HepG2 (cell line): ENCODE measurements around the gene EPO. TPM values are rescaled to one million over a fixed set of nuclear protein-coding genes. Genes with fewer than 3 reads are reported as not detected.

Source experiments
- ATAC-seq: fragments of 200-7000 bp; cut with Tn5 transposase; 3 replicates; pipeline ENCODE4 v1.9.1; 2020; ENCODE audit warnings: mild to moderate bottlenecking, moderate library complexity
- BruUV-seq: library from RNA; stranded (reverse); fragments of 400-500 nt; replicated peaks from 2 replicates; lab custom pipeline; 2021; lab: Mats Ljungman, UMichigan
- CTCF ChIA-PET: fragments of 300-600 bp; formaldehyde crosslinking; extraction: SDS; loops from one replicate; lab custom pipeline; 2021; ENCODE audit warnings: low total read pairs, inconsistent platforms, low intra/inter-chr PET ratio; lab: Yijun Ruan, JAX
- POLR2A ChIA-PET: fragments of 350-600 bp; sonication (Branson Sonifier 250); formaldehyde crosslinking; loops from one replicate; lab custom pipeline; 2020; ENCODE audit warnings: antibody characterized with exemption, inconsistent platforms; lab: Yijun Ruan, JAX
- DNase-seq: peaks from one replicate; pipeline ENCODE4 v3.0.0-alpha.2; 2015; ENCODE audit warnings: low spot score
- FAIRE-seq: peaks from 3 replicates; lab custom pipeline; 2011; peaks lifted over from hg19 to GRCh38; lab: Jason Lieb, UNC
- H2AFZ ChIP-seq: one replicate; pipeline ENCODE4 v1.6.1; 2011; ENCODE audit warnings: low read length, inconsistent platforms
- H3K27ac ChIP-seq: fragments of 300-600 bp; 3 replicates; pipeline ENCODE4 v1.8.0; 2011; ENCODE audit warnings: mixed run types, mild to moderate bottlenecking, mixed read lengths, low read length, inconsistent platforms; ENCODE audit not compliant: insufficient read depth; ENCODE audit errors: extremely low read length
- H3K27me3 ChIP-seq, 2 experiments: fragments of 200-600 bp in 1 of 2; 2 replicates in 1 of 2; 3 replicates in 1 of 2; pipeline versions ENCODE4 v1.6.0 to v1.8.0; 2011; ENCODE audit warnings: low read length in 2 of 2, mild to moderate bottlenecking in 2 of 2, moderate library complexity in 2 of 2, inconsistent platforms in 1 of 2; ENCODE audit not compliant: insufficient read depth in 2 of 2, control insufficient read depth in 1 of 2
- H3K36me3 ChIP-seq, 2 experiments: fragments of 200-600 bp in 1 of 2; replicated peaks in 1 of 2; 2 replicates in 1 of 2; 3 replicates in 1 of 2; pipeline versions ENCODE4 v1.5.1 to v1.8.0; 2011; ENCODE audit warnings: low read length in 2 of 2, inconsistent platforms in 1 of 2; ENCODE audit not compliant: insufficient read depth in 2 of 2, control insufficient read depth in 1 of 2
- H3K4me1 ChIP-seq: 2 replicates; pipeline ENCODE4 v1.5.1; 2012; ENCODE audit warnings: low read length, inconsistent platforms; ENCODE audit not compliant: insufficient read depth
- H3K4me2 ChIP-seq: 2 replicates; pipeline ENCODE4 v1.6.0; 2011; ENCODE audit warnings: low read depth, low read length, inconsistent platforms
- H3K4me3 ChIP-seq, 3 experiments: fragments of 200-600 bp in 1 of 3; sonication (generic), shearing (Covaris generic) in 1 of 3; replicated peaks in 1 of 3; 2 replicates each; pipeline ENCODE4 v1.5.1; 2011 to 2016; ENCODE audit warnings: low read length in 3 of 3, inconsistent platforms in 2 of 3, low read depth in 2 of 3, mild to moderate bottlenecking in 2 of 3, control low read depth in 1 of 3, mixed read lengths in 1 of 3; ENCODE audit not compliant: insufficient read depth in 1 of 3
- H3K79me2 ChIP-seq: one replicate; pipeline ENCODE4 v1.6.1; 2011; ENCODE audit warnings: low read length, inconsistent platforms; ENCODE audit not compliant: insufficient read depth
- H3K9ac ChIP-seq: 2 replicates; pipeline ENCODE4 v1.6.0; 2011; ENCODE audit warnings: mild to moderate bottlenecking, low read depth, low read length, inconsistent platforms; ENCODE audit not compliant: insufficient read depth
- H3K9me3 ChIP-seq: 2 replicates; pipeline ENCODE4 v1.5.1; 2012; ENCODE audit warnings: mild to moderate bottlenecking, low read length
- H4K20me1 ChIP-seq: 2 replicates; pipeline ENCODE4 v1.6.0; 2011; ENCODE audit warnings: inconsistent platforms, mild to moderate bottlenecking, low read length, moderate library complexity; ENCODE audit not compliant: insufficient read depth
- E2F1 ChIP-seq: sonication (generic); formaldehyde crosslinking; IDR thresholded peaks from 2 replicates; pipeline ENCODE4 v1.5.0; 2020; ENCODE audit warnings: missing genetic modification reagents
- NR2F2 ChIP-seq: IDR thresholded peaks from 2 replicates; pipeline ENCODE4 v1.6.1; 2012; ENCODE audit warnings: low read depth, inconsistent platforms, borderline replicate concordance
- RBFOX2 ChIP-seq: fragments of 200-400 bp; formaldehyde crosslinking; IDR thresholded peaks from 2 replicates; pipeline ENCODE4 v1.6.1; 2017; ENCODE audit warnings: low read depth, mild to moderate bottlenecking, low read length
- U2AF1 ChIP-seq: fragments of 200-400 bp; formaldehyde crosslinking; optimal IDR thresholded peaks from 2 replicates; pipeline ENCODE3; 2017; ENCODE audit warnings: mild to moderate bottlenecking, low read depth, low read length
- ZBTB49 ChIP-seq: sonication (generic); formaldehyde crosslinking; IDR thresholded peaks from 2 replicates; pipeline ENCODE4 v1.4.0; 2020; ENCODE audit warnings: missing genetic modification reagents, borderline replicate concordance
- ZIK1 ChIP-seq: sonication (generic); formaldehyde crosslinking; IDR thresholded peaks from 2 replicates; pipeline ENCODE4 v1.5.0; 2020; ENCODE audit warnings: mild to moderate bottlenecking, low read depth, missing genetic modification reagents, borderline replicate concordance
- ZNF512B ChIP-seq: sonication (generic); formaldehyde crosslinking; IDR thresholded peaks from 2 replicates; pipeline ENCODE4 v1.5.1; 2020; ENCODE audit warnings: missing genetic modification reagents, mild to moderate bottlenecking, borderline replicate concordance
- ZNF567 ChIP-seq: sonication (generic); formaldehyde crosslinking; IDR thresholded peaks from 2 replicates; pipeline ENCODE4 v1.8.1; 2023; ENCODE audit warnings: mild to moderate bottlenecking, missing genetic modification reagents, borderline replicate concordance
- ZNF598 ChIP-seq: sonication (generic); formaldehyde crosslinking; IDR thresholded peaks from 2 replicates; pipeline ENCODE4 v1.5.1; 2020; ENCODE audit warnings: mild to moderate bottlenecking, missing genetic modification reagents, borderline replicate concordance
- ZNF747 ChIP-seq: sonication (generic); formaldehyde crosslinking; IDR thresholded peaks from 2 replicates; pipeline ENCODE4 v1.8.1; 2023; ENCODE audit warnings: missing genetic modification reagents, mild to moderate bottlenecking, borderline replicate concordance
- ZNF800 ChIP-seq: sonication (generic); formaldehyde crosslinking; IDR thresholded peaks from 2 replicates; pipeline ENCODE4 v1.4.0; 2020; ENCODE audit warnings: missing genetic modification reagents
- WGBS: methylation state at CpG from one replicate; pipeline ENCODE4 v1.1.6; 2017; ENCODE audit warnings: low lambda C conversion rate; 5-methylcytosine and 5-hydroxymethylcytosine counted together
- in situ Hi-C: cut with HindIII; loops from 2 replicates; pipeline ENCODE4 v1.10.0; 2017; ENCODE audit warnings: low pct_unique_long_range_greater_than_20kb; ENCODE audit not compliant: extremely low pct_ligation_motif_present
- intact Hi-C: fragments of 100-400 bp; cut with micrococcal nuclease; formaldehyde crosslinking; loops from one replicate; pipeline ENCODE4 v1.10.0; 2022; ENCODE audit not compliant: unreplicated experiment
- polyA plus RNA-seq, 8 experiments: library from polyadenylated mRNA; depleted of rRNA in 3 of 8; stranded (reverse) in 7 of 8; unstranded in 1 of 8; fragments of >200 nt; fragmentation: Illumina TruSeq in 4 of 8; extraction: Trizol in 4 of 8; gene quantifications; 2 replicates each; pipeline versions ENCODE4 v1.2.1 to v1.2.3, GENCODE V29; 2011 to 2016; ENCODE audit warnings: low read depth in 4 of 8, missing spikeins in 1 of 8, mixed read lengths in 1 of 8; ENCODE audit not compliant: insufficient read depth in 1 of 8
- total RNA-seq, 5 experiments: library from RNA; depleted of rRNA; stranded (reverse); fragments of >200 nt; fragmentation: Illumina TruSeq; extraction: Trizol; gene quantifications; 2 replicates each; pipeline ENCODE4 v1.2.3, GENCODE V29; 2016; ENCODE audit warnings: low read depth in 1 of 5

EPO gene
- total and polyA plus RNA-seq, 2 of the 13 experiments (the other 11 are each of a cell fraction or from before 2014, with no cell fraction given) = 10.3 to 25.7 TPM

- TF ChIP-seq ZNF512B (CRISPR knock-in tag) (no peak), ZNF747 (CRISPR knock-in tag) (no peak), ZNF567 (CRISPR knock-in tag) (no peak)
Measured at GRCh38 chr7:100681491-100682227, 38.6 kb upstream of the EPO start (continued).

- H3K9me3 ChIP-seq = no peaks in the 10 kb centered on the region
- H3K36me3 ChIP-seq = peaks cover 47 to 62% of the 10 kb centered on the region in 2 experiments
- peaks cover 5% of the 10 kb centered on the region; the same call in 1 of the 2 replicates for H4K20me1 ChIP-seq
- H3K4me1 ChIP-seq = peaks cover 26% of the 10 kb centered on the region
- WGBS = 92% methylated on average over 12 of the region's 25 CpGs
- H3K79me2 ChIP-seq = no peaks in the 10 kb centered on the region
- FAIRE-seq (no peak), ATAC-seq (no peak), DNase-seq (no peak)
- no TSS peak for BruUV-seq
- intact Hi-C loops = no loop called here
- CTCF ChIA-PET = no interaction called here
- no peak overlapping the region for H3K4me2 ChIP-seq
- H3K27me3 ChIP-seq = no peaks in the 10 kb centered on the region
- H3K9ac ChIP-seq = no peak overlapping the region
- in situ Hi-C loops = no loop called here
- POLR2A ChIA-PET = interaction anchor here (0.7 to 1.9 kb wide), 3 partner anchors 43 to 70 kb away, joined by 3 to 4 read pairs (median 4); partner anchors contain the start of gene MOSPD3
- H3K27ac ChIP-seq = no peak overlapping the region
- H3K4me3 ChIP-seq = no peak overlapping the region
- H2AFZ ChIP-seq = no peak overlapping the region
- TF ChIP-seq E2F1 (CRISPR knock-in tag) (no peak), RBFOX2 (peak; percentile 52; the same call in 1 of the 2 replicates), U2AF1 (no peak), ZNF598 (no peak), ZIK1 (CRISPR knock-in tag) (no peak), ZBTB49 (no peak), ZNF800 (CRISPR knock-in tag) (no peak), NR2F2 (no peak)
Measured at GRCh38 chr7:100682228-100682741, 38.0 kb upstream of the EPO start.
